Measurements from ENCODE around the gene TUBB1. TPM values are rescaled to one million over a fixed set of nuclear protein-coding genes. Genes with fewer than 3 reads are reported as not detected.
"Not testable (repeated sequence)": the region's sequence is repeated elsewhere in the genome, so short reads cannot be mapped to it uniquely, and the experiment has no call there.

Gene TUBB1
- total RNA-seq, 4 donors from 2014 or later, result 0.19 to 0.56 (median 0.36) TPM

GRCh38 chr20:59033616-59034165, 14.5 kb downstream of the TUBB1 start:
- no peak for TF ChIP-seq CTCF (IDR thresholded peaks at IDR 0.05)
- DNase-seq (ENCODE audit: low spot score) (no peak), ATAC-seq (ENCODE audit: low FRiP score) (no peak)

GRCh38 chr20:59035381-59035780, 16.2 kb downstream of the TUBB1 start:
- TF ChIP-seq CTCF (IDR thresholded peaks at IDR 0.05), result no peak
- ATAC-seq (ENCODE audit: low FRiP score) (no peak), DNase-seq (ENCODE audit: low spot score) (no peak)

- no peak for TF ChIP-seq CTCF (IDR thresholded peaks at IDR 0.05)
- ATAC-seq (ENCODE audit: low FRiP score) (no peak), DNase-seq (ENCODE audit: low spot score) (no peak)
These were observed 18.2 kb downstream of the TUBB1 start for GRCh38 chr20:59037386-59037785.

- DNase-seq (ENCODE audit: low spot score) (no peak), ATAC-seq (ENCODE audit: low FRiP score) (no peak)
- no peak for TF ChIP-seq CTCF (IDR thresholded peaks at IDR 0.05)
These were observed 20.0 kb downstream of the TUBB1 start for GRCh38 chr20:59039233-59039632.

- DNase-seq (ENCODE audit: low spot score) (no peak), ATAC-seq (ENCODE audit: low FRiP score) (no peak)
- no peak for TF ChIP-seq CTCF (IDR thresholded peaks at IDR 0.05)
These were observed 21.4 kb downstream of the TUBB1 start for GRCh38 chr20:59040667-59041066.

GRCh38 chr20:59041487-59041886, 22.3 kb downstream of the TUBB1 start:
- DNase-seq (ENCODE audit: low spot score); ATAC-seq (ENCODE audit: low FRiP score): not testable (repeated sequence)

- no peak for TF ChIP-seq CTCF (IDR thresholded peaks at IDR 0.05)
- ATAC-seq (ENCODE audit: low FRiP score) (peak; percentile 67), DNase-seq (ENCODE audit: low spot score) (no peak)
These were observed 23.0 kb downstream of the TUBB1 start, which contains the start of gene PRELID3B for GRCh38 chr20:59042151-59042795. TSS of gene PRELID3B (minus strand) at chr20:59042786. CDS start at chr20:59042730, 56 bp downstream.

Measured in omental fat pad (tissue), 4 donors.